Neuronal stem cell (in vitro differentiated cells): Measurements from ENCODE around the gene CAMTA1.
A peak's percentile ranks its signal among the peaks of the same experiment; 100 is the strongest.

Experiments
- DNase-seq: peaks from one replicate; pipeline ENCODE4 v3.0.0-alpha.2; 2013; ENCODE audit warnings: low spot score
- H2AFZ ChIP-seq: one replicate; pipeline ENCODE4 v1.6.1; 2013; ENCODE audit warnings: mild to moderate bottlenecking, low read length, inconsistent platforms
- H2AK5ac ChIP-seq: 2 replicates; pipeline ENCODE4 v1.6.1; 2013; ENCODE audit warnings: low read depth, mild to moderate bottlenecking, inconsistent platforms, low read length, moderate library complexity, mixed read lengths
- H2BK120ac ChIP-seq: 2 replicates; pipeline ENCODE4 v1.6.1; 2013; ENCODE audit warnings: low read depth, mild to moderate bottlenecking, inconsistent platforms, low read length, moderate library complexity, mixed read lengths
- H2BK12ac ChIP-seq: one replicate; pipeline ENCODE4 v1.6.1; 2013; ENCODE audit warnings: low read length, inconsistent platforms
- H2BK15ac ChIP-seq: 2 replicates; pipeline ENCODE4 v1.6.1; 2013; ENCODE audit warnings: mild to moderate bottlenecking, low read length, inconsistent platforms, mixed read lengths
- H2BK5ac ChIP-seq: one replicate; pipeline ENCODE4 v1.6.1; 2013; ENCODE audit warnings: inconsistent platforms, mild to moderate bottlenecking, low read length, moderate library complexity
- H3K14ac ChIP-seq: one replicate; pipeline ENCODE4 v1.6.1; 2013; ENCODE audit warnings: low read length, inconsistent platforms
- H3K18ac ChIP-seq: 2 replicates; pipeline ENCODE4 v1.6.1; 2013; ENCODE audit warnings: low read length, inconsistent platforms
- H3K23ac ChIP-seq: 2 replicates; pipeline ENCODE4 v1.6.1; 2013; ENCODE audit warnings: low read depth, mild to moderate bottlenecking, mixed read lengths, low read length, inconsistent platforms; ENCODE audit not compliant: poor library complexity
- H3K27ac ChIP-seq: replicated peaks from 3 replicates; pipeline ENCODE4 v1.5.1; 2013; ENCODE audit warnings: low read length, inconsistent platforms
- H3K27me3 ChIP-seq, 3 experiments: 2 replicates each; pipeline ENCODE4 v1.6.1; 2013; ENCODE audit warnings: low read length in 3 of 3, mild to moderate bottlenecking in 2 of 3, inconsistent platforms in 1 of 3, low read depth in 1 of 3, mixed read lengths in 1 of 3, moderate library complexity in 1 of 3; ENCODE audit not compliant: control insufficient read depth in 3 of 3, insufficient read depth in 3 of 3
- H3K36me3 ChIP-seq, 2 donors: replicated peaks in 1 of 2; 2 replicates each; pipeline ENCODE4 v1.6.1; 2013; ENCODE audit warnings: low read length in 2 of 2; ENCODE audit not compliant: control insufficient read depth in 2 of 2, insufficient read depth in 2 of 2
- H3K4ac ChIP-seq: 2 replicates; pipeline ENCODE4 v1.6.1; 2013; ENCODE audit warnings: inconsistent platforms, mild to moderate bottlenecking, low read length, moderate library complexity
- H3K4me1 ChIP-seq, 2 donors: 1 replicate in 1 of 2; 2 replicates in 1 of 2; pipeline ENCODE4 v1.6.1; 2013; ENCODE audit warnings: low read length in 2 of 2, low read depth in 1 of 2; ENCODE audit not compliant: control insufficient read depth in 2 of 2, insufficient read depth in 1 of 2
- H3K4me2 ChIP-seq: one replicate; pipeline ENCODE4 v1.6.1; 2013; ENCODE audit warnings: mild to moderate bottlenecking, low read length, inconsistent platforms; ENCODE audit not compliant: insufficient read depth, poor library complexity, severe bottlenecking
- H3K4me3 ChIP-seq, 2 donors: 2 replicates each; pipeline ENCODE4 v1.5.1; 2013; ENCODE audit warnings: low read length in 2 of 2, mild to moderate bottlenecking in 2 of 2, inconsistent platforms in 1 of 2, moderate library complexity in 1 of 2
- H3K79me1 ChIP-seq: one replicate; pipeline ENCODE4 v1.6.1; 2013; ENCODE audit warnings: low read depth, mild to moderate bottlenecking, inconsistent platforms, low read length, moderate library complexity
- H3K9ac ChIP-seq: one replicate; pipeline ENCODE4 v1.6.1; 2013; ENCODE audit warnings: mild to moderate bottlenecking, low read depth, low read length, inconsistent platforms; ENCODE audit not compliant: poor library complexity
- H3K9me3 ChIP-seq, 2 donors: replicated peaks in 1 of 2; 2 replicates each; pipeline versions ENCODE3 to v1.6.1; 2013; ENCODE audit warnings: low read length in 2 of 2, mild to moderate bottlenecking in 2 of 2, inconsistent platforms in 1 of 2, low read depth in 1 of 2, mixed read lengths in 1 of 2, moderate library complexity in 1 of 2; ENCODE audit not compliant: control insufficient read depth in 2 of 2, insufficient read depth in 1 of 2
- H4K8ac ChIP-seq: one replicate; pipeline ENCODE4 v1.6.1; 2013; ENCODE audit warnings: low read depth, mild to moderate bottlenecking, inconsistent platforms, low read length, moderate library complexity
- H4K91ac ChIP-seq: one replicate; pipeline ENCODE4 v1.6.1; 2013; ENCODE audit warnings: low read length, low read depth, mild to moderate bottlenecking, inconsistent platforms; ENCODE audit not compliant: poor library complexity
- WGBS, 2 donors: extraction: QIAGEN DNeasy Blood & Tissue Kit; methylation state at CpG; one replicate each; pipeline ENCODE4 v1.1.7; 2013; ENCODE audit warnings: missing lambda C conversion rate in 2 of 2, mixed read lengths in 1 of 2; ENCODE audit not compliant: insufficient read length in 2 of 2, insufficient replicate concordance in 1 of 2; ENCODE audit errors: extremely low coverage in 2 of 2; 5-methylcytosine and 5-hydroxymethylcytosine counted together

CAMTA1 gene

GRCh38 chr1:7608628-7609305, 823.5 kb downstream of the CAMTA1 start:
- H3K27me3 ChIP-seq = no peaks in the 10 kb centered on the region
- no peak overlapping the region for H2AK5ac ChIP-seq
- H3K79me1 ChIP-seq = no peaks in the 10 kb centered on the region
- H3K9me3 ChIP-seq = no peaks in the 10 kb centered on the region
- no peak overlapping the region for H4K91ac ChIP-seq
- no peak overlapping the region for H3K9ac ChIP-seq
- H2BK15ac ChIP-seq = no peak overlapping the region
- H3K27ac ChIP-seq = no peak overlapping the region
- no peak overlapping the region for H3K4me2 ChIP-seq
- H3K36me3 ChIP-seq = no peaks in the 10 kb centered on the region
- no peak overlapping the region for H2BK12ac ChIP-seq
- H3K4me3 ChIP-seq = no peak overlapping the region
- no peak overlapping the region for H3K23ac ChIP-seq
- H3K4me1 ChIP-seq = peaks cover 0 to 4% of the 10 kb centered on the region in 2 donors
- no peak overlapping the region for H3K4ac ChIP-seq
- H2BK120ac ChIP-seq = no peak overlapping the region
- no peak overlapping the region for H2AFZ ChIP-seq
- no peak overlapping the region for H3K14ac ChIP-seq
- H2BK5ac ChIP-seq = no peak overlapping the region
- peak overlapping the region; percentile 63 for H3K18ac ChIP-seq
- DNase-seq = no peak
- no CpG with 5 or more reads among the region's 10 CpGs for WGBS, 2 donors
- H4K8ac ChIP-seq = peak overlapping the region; percentile 25

GRCh38 chr1:7609311-7609994, 824.2 kb downstream of the CAMTA1 start:
- no peak overlapping the region for H2BK15ac ChIP-seq
- no peaks in the 10 kb centered on the region for H3K36me3 ChIP-seq
- H4K8ac ChIP-seq = no peak overlapping the region
- no peak overlapping the region for H3K14ac ChIP-seq
- peak overlapping the region; percentile 64 for H2AK5ac ChIP-seq
- peak overlapping the region; percentile 66 for H3K18ac ChIP-seq
- no peaks in the 10 kb centered on the region for H3K27me3 ChIP-seq
- no peak overlapping the region for H4K91ac ChIP-seq
- no peak overlapping the region for H3K27ac ChIP-seq
- H2BK12ac ChIP-seq = no peak overlapping the region
- H2BK5ac ChIP-seq = peak overlapping the region; percentile 68
- no peak overlapping the region for H2AFZ ChIP-seq
- no peaks in the 10 kb centered on the region for H3K9me3 ChIP-seq
- no peak overlapping the region for H3K4me3 ChIP-seq
- H3K9ac ChIP-seq = peak overlapping the region; percentile 34
- no peak overlapping the region for H3K4me2 ChIP-seq
- no peak overlapping the region for H2BK120ac ChIP-seq
- H3K79me1 ChIP-seq = no peaks in the 10 kb centered on the region
- WGBS, 2 donors = no CpG with 5 or more reads among the region's 7 CpGs
- H3K4ac ChIP-seq = no peak overlapping the region
- no peak for DNase-seq
- peaks cover 0 to 4% of the 10 kb centered on the region in 2 donors for H3K4me1 ChIP-seq
- peak overlapping the region; percentile 27 for H3K23ac ChIP-seq

- no peak overlapping the region for H3K4me3 ChIP-seq
- H2BK120ac ChIP-seq = no peak overlapping the region
- H3K4me2 ChIP-seq = no peak overlapping the region
- no CpG with 5 or more reads among the region's 5 CpGs for WGBS, 2 donors
- no peak overlapping the region for H2BK12ac ChIP-seq
- no peak overlapping the region for H2BK5ac ChIP-seq
- H3K79me1 ChIP-seq = no peaks in the 10 kb centered on the region
- no peak overlapping the region for H3K14ac ChIP-seq
- H4K91ac ChIP-seq = no peak overlapping the region
- no peak overlapping the region for H2BK15ac ChIP-seq
- no peaks in the 10 kb centered on the region for H3K36me3 ChIP-seq
- no peak for DNase-seq
- H3K27ac ChIP-seq = no peak overlapping the region
- no peaks in the 10 kb centered on the region for H3K9me3 ChIP-seq
- H3K27me3 ChIP-seq = no peaks in the 10 kb centered on the region
- no peak overlapping the region for H3K4ac ChIP-seq
- H4K8ac ChIP-seq = no peak overlapping the region
- H3K9ac ChIP-seq = no peak overlapping the region
- no peak overlapping the region for H3K23ac ChIP-seq
- H3K4me1 ChIP-seq = peaks cover 0 to 4% of the 10 kb centered on the region in 2 donors
- no peak overlapping the region for H3K18ac ChIP-seq
- H2AFZ ChIP-seq = no peak overlapping the region
- peak overlapping the region; percentile 24 for H2AK5ac ChIP-seq
Observed at GRCh38 chr1:7610106-7610731, 825.0 kb downstream of the CAMTA1 start.

- Histone ChIP-seq H2AFZ (no peak overlapping the region), H3K4ac (peak overlapping the region; percentile 39), H2BK15ac (no peak overlapping the region), H3K9me3 (no peaks in the 10 kb centered on the region), H4K91ac (no peak overlapping the region), H2BK12ac (no peak overlapping the region), H2AK5ac (peak overlapping the region; percentile 24), H3K14ac (no peak overlapping the region), H2BK5ac (no peak overlapping the region), H3K4me2 (no peak overlapping the region), H4K8ac (no peak overlapping the region), H3K27ac (no peak overlapping the region), H3K18ac (no peak overlapping the region), H3K27me3 (no peaks in the 10 kb centered on the region), H3K36me3 (no peaks in the 10 kb centered on the region), H3K79me1 (no peaks in the 10 kb centered on the region), H2BK120ac (no peak overlapping the region), H3K23ac (no peak overlapping the region), H3K4me3 (no peak overlapping the region), H3K4me1 (peaks cover 0 to 4% of the 10 kb centered on the region in 2 donors), H3K9ac (no peak overlapping the region)
- whole genome bisulfite sequencing, 2 donors = no CpG with 5 or more reads among the region's 9 CpGs
- no peak for DNase-seq
Observed at GRCh38 chr1:7610936-7611335, 825.7 kb downstream of the CAMTA1 start.
